Prostate gland (tissue), 2 donors: ENCODE results near the gene SPC24.

Experiments used
- CTCF ChIP-seq, 4 experiments: fragments of 200-600 bp in 2 of 4; fragments of 450-650 bp in 2 of 4; sonication (generic) in 2 of 4; IDR thresholded peaks; 1 replicate in 3 of 4; 2 replicates in 1 of 4; pipeline ENCODE4 v1.5.1; 2016 to 2019; ENCODE audit warnings: antibody characterized with exemption in 4 of 4, mild to moderate bottlenecking in 2 of 4, moderate library complexity in 2 of 4
- POLR2A ChIP-seq: fragments of 450-650 bp; IDR thresholded peaks from one replicate; pipeline ENCODE4 v1.6.1; 2016; ENCODE audit warnings: antibody characterized with exemption, mild to moderate bottlenecking

GRCh38 chr19:11136400-11137101 lies 19.0 kb downstream of the SPC24 start:
- TF ChIP-seq CTCF (IDR thresholded peaks at IDR 0.05) (no peak), POLR2A (no peak)
